Activated gamma-delta T cell (primary cell): ENCODE measurements around the gene OASL.

ENCODE experiments used
- DNase-seq: peaks from one replicate; lab custom pipeline; 2025; lab: John Stamatoyannopoulos, UW

The OASL gene

GRCh38 chr12:120991965-120992364 is 47.1 kb downstream of the OASL start:
- DNase-seq: no peak

DNA sequence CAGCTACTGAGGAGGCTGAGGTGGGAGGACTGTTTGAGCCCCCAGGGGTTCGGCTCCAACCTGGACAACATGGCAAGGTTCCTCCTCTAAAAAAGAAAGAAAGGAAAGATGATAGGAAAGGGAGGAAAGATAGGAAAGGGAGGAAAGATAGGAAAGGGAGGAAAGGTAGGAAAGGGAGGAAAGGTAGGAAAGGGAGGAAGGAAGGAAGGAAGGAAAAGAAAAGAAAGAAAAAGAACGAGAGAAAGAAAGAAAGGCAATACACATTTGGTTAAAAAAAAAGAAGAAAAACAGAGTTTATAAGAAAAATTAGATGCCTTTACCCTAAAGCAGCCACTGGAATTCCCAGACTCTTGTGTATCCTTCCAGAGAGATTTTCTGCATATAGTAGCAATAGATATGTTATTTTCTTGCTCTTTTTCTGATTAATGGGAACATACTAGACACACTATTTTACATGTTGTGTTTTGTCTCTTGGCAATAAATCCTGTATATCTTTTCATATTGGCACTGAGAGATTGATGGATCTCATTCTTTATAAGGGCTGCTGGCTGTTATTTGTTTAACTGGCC is 48.5 kb downstream of the OASL start:
- no peak for DNase-seq

GRCh38 chr12:120989687-120990086 is 49.4 kb downstream of the OASL start:
- DNase-seq: no peak

DNA sequence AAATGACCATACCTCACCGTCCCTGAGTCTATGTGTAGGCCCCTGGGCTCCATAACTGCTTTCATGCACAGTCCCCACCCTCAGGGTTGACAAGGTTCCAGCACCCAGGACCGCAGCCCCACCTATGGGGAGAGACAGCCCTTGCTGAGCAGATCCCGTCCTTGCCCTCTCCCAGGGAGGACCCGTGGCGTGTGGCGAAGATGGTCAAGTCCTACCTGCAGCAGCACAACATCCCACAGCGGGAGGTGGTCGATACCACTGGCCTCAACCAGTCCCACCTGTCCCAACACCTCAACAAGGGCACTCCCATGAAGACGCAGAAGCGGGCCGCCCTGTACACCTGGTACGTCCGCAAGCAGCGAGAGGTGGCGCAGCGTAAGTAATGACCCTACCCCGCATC is 50.4 kb downstream of the OASL start:
- no peak for DNase-seq

DNA sequence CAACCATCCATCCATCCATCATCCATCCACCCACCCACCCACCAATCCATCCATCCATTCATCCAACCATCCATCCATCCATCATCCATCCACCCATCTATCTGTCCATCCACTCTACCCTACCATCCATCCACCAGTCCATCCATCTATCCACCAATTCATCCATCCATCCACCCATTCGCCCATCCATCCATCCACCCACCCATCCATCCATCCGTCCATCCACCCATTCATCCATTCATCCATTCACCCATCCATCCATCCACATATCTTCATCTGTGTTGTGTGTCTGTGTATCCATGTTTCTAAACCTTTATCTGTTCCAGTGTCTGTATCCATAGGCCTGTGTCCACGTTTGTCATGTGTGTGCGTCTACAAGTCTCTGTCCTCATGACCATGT is 50.8 kb downstream of the OASL start:
- no peak for DNase-seq

DNA sequence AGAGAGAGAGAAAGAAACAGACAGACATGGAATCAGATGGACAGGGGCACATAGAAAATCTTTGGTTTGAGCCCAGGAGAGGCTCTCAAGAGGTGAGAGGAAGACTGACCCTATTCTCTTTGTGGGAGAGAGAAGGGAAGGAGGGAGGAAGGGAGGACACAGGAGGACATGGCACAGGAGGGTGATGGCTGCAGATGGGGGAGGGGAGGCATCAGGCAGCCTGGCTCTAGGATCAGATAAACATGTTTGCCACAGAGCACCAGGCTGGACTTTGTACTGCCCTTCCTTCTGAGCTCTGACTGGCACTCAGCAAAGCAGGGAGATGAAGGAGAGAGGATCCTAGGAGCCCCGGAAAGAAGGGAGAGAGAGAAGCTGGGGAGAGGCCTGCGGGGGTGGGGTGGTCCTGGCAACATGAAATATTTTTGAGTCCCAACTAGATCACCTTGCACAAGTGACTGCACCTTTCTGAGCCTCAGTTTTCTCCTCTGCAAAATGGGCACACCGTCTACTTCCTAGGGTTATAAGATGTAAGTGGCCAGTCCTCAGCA is 54.6 kb downstream of the OASL start:
- DNase-seq: no peak

DNA sequence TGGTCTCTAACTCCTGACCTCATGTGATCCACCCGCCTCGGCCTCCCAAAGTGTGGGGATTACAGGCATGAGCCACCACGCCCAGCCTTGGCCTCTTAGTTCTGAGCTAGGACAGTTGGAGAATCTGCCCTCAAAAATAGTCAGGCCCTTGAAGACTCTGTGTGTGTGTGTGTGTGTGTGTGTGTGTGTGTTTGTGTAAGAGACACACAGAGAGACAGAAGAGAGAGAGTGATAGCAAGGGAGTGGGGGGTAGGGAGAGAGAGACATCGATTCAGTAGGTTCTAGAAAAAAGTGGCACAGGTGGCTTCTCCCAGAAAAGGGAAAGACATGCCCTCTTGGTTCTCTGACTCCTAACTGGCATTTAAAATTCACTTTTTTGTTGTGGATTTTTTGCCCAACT is 55.3 kb downstream of the OASL start:
- no peak for DNase-seq

DNA sequence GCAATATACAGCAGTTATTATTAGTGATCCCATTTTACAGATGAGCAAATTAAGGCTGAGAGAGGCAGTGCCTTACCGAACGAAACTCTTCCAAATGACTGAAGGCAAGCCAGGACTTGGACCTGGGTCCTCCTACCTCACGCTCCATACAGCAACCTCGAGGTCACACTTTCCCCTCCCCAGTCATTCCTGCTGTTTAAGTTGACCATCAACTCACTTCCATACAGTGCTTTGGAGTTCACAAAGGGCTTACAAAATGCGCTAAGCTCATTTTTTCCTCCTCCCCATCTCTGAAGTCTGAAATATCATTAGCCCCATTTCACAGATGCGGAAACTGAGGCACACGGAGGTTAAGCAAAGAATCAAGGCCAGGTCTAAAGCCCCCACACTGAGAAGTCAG is 56.4 kb downstream of the OASL start:
- DNase-seq: no peak

DNA sequence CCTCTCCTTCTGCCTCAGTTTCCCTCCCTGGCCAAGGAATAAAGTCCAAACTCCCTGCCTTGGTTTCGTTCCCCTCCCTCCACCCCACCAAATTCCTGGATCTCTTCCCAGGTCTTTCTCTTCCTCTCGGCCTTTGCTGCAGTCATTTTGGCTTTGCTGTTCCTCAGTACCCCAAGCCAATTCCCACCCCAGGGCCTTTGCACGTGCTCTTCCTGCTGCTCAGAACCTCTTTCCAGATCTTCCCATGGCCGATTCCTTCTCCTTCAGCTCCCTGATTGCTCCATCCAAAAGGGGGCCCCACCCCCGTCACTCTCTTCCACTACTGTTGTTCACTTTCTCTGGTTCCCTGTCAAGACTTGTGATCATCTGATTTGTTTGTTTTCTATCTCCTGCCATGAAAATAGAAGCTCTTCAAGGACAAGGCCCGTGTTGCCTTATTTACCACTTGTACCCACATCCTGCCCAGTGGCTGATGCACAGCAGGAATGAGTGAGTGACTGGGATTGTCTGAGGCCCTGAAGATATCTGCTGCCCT is 57.6 kb downstream of the OASL start:
- no peak for DNase-seq

- DNase-seq: no peak
These were observed 58.2 kb downstream of the OASL start for GRCh38 chr12:120980800-120981368.

DNA sequence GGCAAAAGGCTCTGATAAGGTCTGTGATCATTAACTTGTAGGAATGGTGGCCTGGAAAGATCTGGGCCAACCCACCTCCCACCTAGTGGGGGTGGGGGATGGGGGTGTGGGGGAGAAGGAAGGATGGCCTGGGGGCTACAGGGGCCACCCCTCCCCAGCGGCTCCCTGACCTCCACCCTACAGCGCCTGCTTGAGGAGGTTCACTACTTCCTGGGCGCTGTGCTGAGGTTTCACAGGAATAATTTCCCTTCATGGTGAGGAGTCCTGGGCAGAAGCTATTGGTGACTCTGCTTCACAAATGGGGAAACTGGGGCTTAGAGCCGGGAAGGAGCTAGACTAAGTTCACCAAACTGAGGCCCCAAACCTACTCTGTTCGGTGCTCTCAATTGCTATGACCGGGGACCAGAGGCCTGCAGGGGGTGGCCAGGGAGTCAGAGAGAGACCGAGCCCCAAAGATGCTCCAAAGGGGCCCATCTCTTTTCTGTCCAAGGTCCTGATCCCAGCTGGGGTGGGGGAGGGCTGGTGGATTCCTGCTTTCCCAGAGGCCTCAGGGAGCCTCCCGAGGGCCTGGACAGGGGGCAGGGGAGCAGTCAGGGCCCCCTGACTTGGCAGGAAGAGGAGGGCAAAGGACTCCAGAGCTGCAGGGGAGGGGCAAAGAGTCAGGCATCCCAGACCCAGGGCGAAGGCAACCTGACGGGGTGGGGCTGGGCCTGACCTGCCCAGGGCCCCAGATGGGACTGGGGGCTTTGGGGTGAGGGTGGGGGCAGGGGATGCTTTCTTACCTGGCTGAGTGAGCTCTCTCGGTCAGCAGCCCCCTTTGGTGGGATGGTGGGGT is 59.0 kb downstream of the OASL start:
- DNase-seq: no peak

- DNase-seq: no peak
These were observed 59.7 kb downstream of the OASL start for GRCh38 chr12:120979220-120979861.

GRCh38 chr12:120978296-120979219 is 60.5 kb downstream of the OASL start, which contains the start of gene HNF1A:
TSS of gene HNF1A (plus strand) at chr12:120978543. CDS start at chr12:120978769, 226 bp downstream.
- DNase-seq: no peak

GRCh38 chr12:120977531-120978295 is 61.3 kb downstream of the OASL start:
- no peak for DNase-seq

DNA sequence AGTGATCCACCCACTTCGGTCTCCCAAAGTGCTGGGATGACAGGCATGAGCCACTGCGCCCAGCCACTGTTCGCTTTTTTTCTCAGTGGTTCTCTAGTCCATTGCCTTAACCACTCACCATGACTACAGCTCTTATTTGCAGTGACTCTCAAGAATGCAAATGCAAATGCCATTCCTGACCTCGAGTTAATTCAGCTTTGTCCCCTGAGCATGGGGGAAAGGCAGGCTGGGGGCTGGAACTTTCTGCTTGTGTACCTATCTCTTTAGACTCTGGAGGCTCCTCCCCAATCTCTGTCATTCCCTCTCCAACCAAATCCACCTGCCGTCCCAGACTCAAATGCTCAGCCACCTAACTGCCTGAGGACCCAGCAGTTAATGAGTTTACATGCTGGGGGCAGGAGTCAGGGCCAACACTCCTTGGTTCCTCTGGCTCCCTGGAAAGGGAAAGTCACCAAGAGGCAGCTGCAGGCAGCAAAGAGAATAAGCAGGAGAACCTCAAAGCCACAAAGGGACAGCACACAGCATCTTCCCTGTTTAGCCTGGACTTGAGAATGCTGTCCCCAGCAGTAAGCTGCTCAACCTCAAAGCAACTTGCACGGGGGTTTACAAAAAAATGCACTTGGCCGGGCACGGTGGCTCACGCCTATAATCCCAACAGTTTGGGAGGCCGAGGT is 66.0 kb downstream of the OASL start:
- no peak for DNase-seq

DNA sequence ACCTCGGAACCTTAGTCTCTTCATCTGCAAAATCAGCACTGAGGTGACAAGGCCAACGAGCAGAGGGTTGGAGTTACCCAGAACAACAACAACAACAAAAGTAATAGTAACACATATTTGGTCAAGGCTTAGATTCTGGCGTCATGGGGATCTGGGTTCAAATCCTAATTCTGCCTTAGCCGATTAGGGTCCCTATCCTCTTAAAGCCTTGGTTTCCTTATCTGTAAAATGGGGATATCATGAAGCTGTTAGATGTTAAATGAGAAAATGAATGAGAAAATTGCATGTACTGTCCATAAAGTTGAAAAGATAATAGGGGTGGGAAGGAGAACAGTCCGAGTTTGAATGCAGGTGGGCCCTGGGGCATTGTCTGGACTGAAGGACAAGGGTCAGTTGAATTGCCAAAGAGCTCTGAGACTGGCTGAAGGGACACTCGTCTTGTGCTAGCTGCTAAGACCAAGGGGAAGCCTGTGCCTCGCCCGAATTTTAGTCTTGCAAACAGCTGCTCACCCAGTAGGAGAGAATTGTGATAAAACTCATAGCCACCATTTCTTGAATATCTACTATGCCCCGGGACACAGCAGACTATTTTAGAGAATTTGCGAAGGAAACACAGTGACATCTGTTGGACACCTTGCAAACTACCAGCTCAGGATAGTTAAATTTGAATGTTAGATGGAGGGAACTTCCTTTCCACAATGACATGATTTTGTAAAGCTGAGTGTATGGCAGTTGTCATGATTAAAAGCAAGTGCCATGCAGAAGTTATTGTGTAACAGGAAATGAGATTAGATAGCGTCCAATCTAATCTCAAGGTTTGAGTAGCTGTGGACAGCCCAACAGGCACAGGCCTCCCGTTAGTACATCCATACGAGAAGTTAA is 67.5 kb downstream of the OASL start:
- DNase-seq: no peak

DNA sequence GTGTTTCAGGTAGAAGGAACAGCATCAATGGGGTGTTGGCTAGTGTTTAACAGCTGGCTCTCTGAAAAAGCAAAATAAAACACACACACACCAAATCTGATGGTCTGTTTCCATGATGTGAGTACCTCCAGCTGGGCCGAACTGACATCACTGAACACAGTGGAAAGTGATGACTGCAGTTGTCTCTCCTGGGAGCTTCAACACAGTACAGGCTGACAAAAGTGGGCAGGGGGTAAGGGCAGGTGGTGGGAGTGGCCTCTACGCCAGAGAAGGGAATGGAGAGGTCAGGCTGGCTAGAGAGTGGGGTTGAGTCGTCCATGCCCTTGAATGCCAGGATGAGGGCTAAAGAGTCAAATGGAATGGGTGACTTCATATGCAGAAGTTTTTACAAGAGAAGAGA is 68.7 kb downstream of the OASL start:
- no peak for DNase-seq
